Measurements from ENCODE around the gene DBP. TPM values are rescaled to one million over a fixed set of nuclear protein-coding genes. Genes with fewer than 3 reads are reported as not detected.
A peak's percentile ranks its signal among the peaks of the same experiment; 100 is the strongest.

Gene DBP
- total RNA-seq, 6 donors from 2014 or later, result 5.2 to 25.4 (median 10.0) TPM

- Histone ChIP-seq H3K4me3 (no peak overlapping the region), H3K36me3 (no peaks in the 10 kb centered on the region), H3K9me3 (no peaks in the 10 kb centered on the region), H3K27me3 (no peaks in the 10 kb centered on the region), H3K27ac (no peak overlapping the region), H3K4me1 (peaks cover 24 to 32% (median 31%) of the 10 kb centered on the region in 4 donors)
- TF ChIP-seq EP300 (IDR thresholded peaks at IDR 0.05) (no peak), POLR2A (IDR thresholded peaks at IDR 0.05) (no peak), POLR2AphosphoS5 (IDR thresholded peaks at IDR 0.05) (no peak)
- TF ChIP-seq, protein P1, sequence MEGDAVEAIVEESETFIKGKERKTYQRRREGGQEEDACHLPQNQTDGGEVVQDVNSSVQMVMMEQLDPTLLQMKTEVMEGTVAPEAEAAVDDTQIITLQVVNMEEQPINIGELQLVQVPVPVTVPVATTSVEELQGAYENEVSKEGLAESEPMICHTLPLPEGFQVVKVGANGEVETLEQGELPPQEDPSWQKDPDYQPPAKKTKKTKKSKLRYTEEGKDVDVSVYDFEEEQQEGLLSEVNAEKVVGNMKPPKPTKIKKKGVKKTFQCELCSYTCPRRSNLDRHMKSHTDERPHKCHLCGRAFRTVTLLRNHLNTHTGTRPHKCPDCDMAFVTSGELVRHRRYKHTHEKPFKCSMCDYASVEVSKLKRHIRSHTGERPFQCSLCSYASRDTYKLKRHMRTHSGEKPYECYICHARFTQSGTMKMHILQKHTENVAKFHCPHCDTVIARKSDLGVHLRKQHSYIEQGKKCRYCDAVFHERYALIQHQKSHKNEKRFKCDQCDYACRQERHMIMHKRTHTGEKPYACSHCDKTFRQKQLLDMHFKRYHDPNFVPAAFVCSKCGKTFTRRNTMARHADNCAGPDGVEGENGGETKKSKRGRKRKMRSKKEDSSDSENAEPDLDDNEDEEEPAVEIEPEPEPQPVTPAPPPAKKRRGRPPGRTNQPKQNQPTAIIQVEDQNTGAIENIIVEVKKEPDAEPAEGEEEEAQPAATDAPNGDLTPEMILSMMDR (IDR thresholded peaks at IDR 0.05), result no peak
- ATAC-seq (ENCODE audit: low FRiP score in 2 of 2) (no peak), DNase-seq (no peak)
- WGBS, 2 donors, result 91 to 98% methylated on average over 5 of the region's 5 CpGs
These were observed 5.7 kb upstream of the DBP start for GRCh38 chr19:48642862-48643261.

- Histone ChIP-seq H3K9me3 (no peaks in the 10 kb centered on the region), H3K27ac (no peak overlapping the region), H3K4me3 (no peak overlapping the region), H3K4me1 (peaks cover 25 to 38% (median 32%) of the 10 kb centered on the region in 4 donors), H3K36me3 (no peaks in the 10 kb centered on the region), H3K27me3 (no peaks in the 10 kb centered on the region)
- DNase-seq (no peak), ATAC-seq (ENCODE audit: low FRiP score in 2 of 2) (no peak)
- 95 to 100% methylated on average over 2 of the region's 2 CpGs for whole genome bisulfite sequencing, 2 donors
- no peak for TF ChIP-seq EP300 (IDR thresholded peaks at IDR 0.05)
- TF ChIP-seq POLR2AphosphoS5 (IDR thresholded peaks at IDR 0.05), result no peak
- no peak for TF ChIP-seq POLR2A (IDR thresholded peaks at IDR 0.05)
- TF ChIP-seq, protein P1 (IDR thresholded peaks at IDR 0.05), result no peak
These were observed 4.7 kb upstream of the DBP start for GRCh38 chr19:48641850-48642249.

DNA sequence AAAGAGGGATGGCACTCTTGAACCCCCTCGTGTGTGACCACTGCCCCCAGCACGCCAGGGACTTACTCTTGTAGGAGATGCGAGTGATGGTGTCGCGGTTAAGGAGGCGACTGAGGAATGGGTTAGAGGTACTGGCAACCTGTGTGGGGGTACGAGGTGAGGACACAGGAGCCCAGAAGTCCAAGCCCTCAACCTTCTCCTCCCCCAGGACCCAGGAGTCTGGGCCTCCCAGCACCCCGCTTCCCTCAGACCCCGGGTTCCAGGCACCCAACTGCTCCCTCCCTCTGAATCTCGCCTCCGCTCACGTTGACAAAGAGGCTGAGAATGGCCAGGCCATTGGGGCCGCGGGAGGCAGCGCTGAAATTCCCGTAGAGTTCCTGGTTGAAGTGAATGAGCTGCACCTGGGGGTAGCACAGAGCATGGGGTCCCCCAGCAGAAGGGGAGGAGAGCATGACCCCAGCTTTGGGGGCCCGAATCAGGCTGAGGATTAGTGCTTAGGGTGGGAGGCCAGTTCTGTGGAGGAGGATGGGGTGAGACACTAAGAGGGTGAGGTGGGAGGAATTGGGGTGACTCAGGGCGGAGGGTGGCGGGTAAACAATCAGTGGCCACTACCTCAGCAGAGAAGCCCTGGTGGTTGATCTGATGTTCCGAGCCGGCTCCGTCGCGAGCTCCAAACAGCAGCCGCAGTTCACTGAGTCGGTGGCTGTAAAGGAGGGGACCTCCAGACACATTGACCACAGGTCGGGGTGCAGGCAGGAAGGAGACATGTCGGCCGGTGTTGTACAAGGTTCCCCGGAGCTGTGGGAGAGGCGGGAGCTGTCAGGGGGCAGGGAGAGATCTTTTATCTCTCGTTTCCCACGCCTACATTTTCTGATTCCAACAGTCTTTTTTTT lies 2.5 kb upstream of the DBP start:
- 75 to 80% methylated on average over 33 of the region's 33 CpGs for WGBS, 2 donors
- ATAC-seq (ENCODE audit: low FRiP score in 2 of 2) (no peak), DNase-seq (peak in 1 of 2 donors; percentile 50)
- Histone ChIP-seq H3K9me3 (no peaks in the 10 kb centered on the region), H3K27me3 (no peaks in the 10 kb centered on the region), H3K36me3 (no peaks in the 10 kb centered on the region), H3K4me1 (peaks cover 29 to 40% (median 32%) of the 10 kb centered on the region in 4 donors), H3K27ac (no peak overlapping the region), H3K4me3 (no peak overlapping the region)
- no peak for TF ChIP-seq EP300 (IDR thresholded peaks at IDR 0.05)
- TF ChIP-seq POLR2AphosphoS5 (IDR thresholded peaks at IDR 0.05), result no peak
- no peak for TF ChIP-seq POLR2A (IDR thresholded peaks at IDR 0.05)
- TF ChIP-seq, protein P1 (IDR thresholded peaks at IDR 0.05), result no peak

- Histone ChIP-seq H3K4me1 (peaks cover 33 to 44% (median 35%) of the 10 kb centered on the region in 4 donors), H3K36me3 (no peaks in the 10 kb centered on the region), H3K27ac (peak overlapping the region; percentile 92 to 97 (median 95)), H3K9me3 (no peaks in the 10 kb centered on the region), H3K4me3 (peak overlapping the region in 2 of 4 donors; percentile 77 to 82), H3K27me3 (no peaks in the 10 kb centered on the region)
- peak in 1 of 2 donors; percentile 84 for DNase-seq
- TF ChIP-seq POLR2A (IDR thresholded peaks at IDR 0.05), result no peak
- TF ChIP-seq EP300 (IDR thresholded peaks at IDR 0.05), result no peak
- TF ChIP-seq, protein P1 (IDR thresholded peaks at IDR 0.05), result no peak
- TF ChIP-seq POLR2AphosphoS5 (IDR thresholded peaks at IDR 0.05), result no peak
- WGBS, 2 donors, result 75 to 77% methylated on average over 14 to 16 of the region's 16 CpGs
- ATAC-seq (ENCODE audit: low FRiP score in 2 of 2), result no peak
These were observed 1.7 kb upstream of the DBP start for GRCh38 chr19:48638831-48639381.
